Embryonic facial prominence (tissue), 1 donor: ENCODE data around the gene GRM7.

ENCODE experiments used
- DNase-seq: peaks from one replicate; pipeline ENCODE4 v3.0.0-alpha.2; 2016; ENCODE audit errors: extremely low spot score

GRM7 gene

GRCh38 chr3:7788881-7789280 is 928.0 kb downstream of the GRM7 start:
- no peak for DNase-seq

GRCh38 chr3:7789324-7789723 is 928.4 kb downstream of the GRM7 start:
- DNase-seq: no peak

GRCh38 chr3:7790141-7790540 is 929.2 kb downstream of the GRM7 start:
- no peak for DNase-seq
